HG03103 (cell line): Measurements from ENCODE around the gene HMGCL.
A peak's percentile ranks its signal among the peaks of the same experiment; 100 is the strongest.

ENCODE experiments used
- ATAC-seq: cut with Tn5 transposase; IDR thresholded peaks from one replicate; pipeline ENCODE4 v1.9.1; 2021; ENCODE audit warnings: low read depth; ENCODE audit not compliant: unreplicated experiment

HMGCL gene

DNA sequence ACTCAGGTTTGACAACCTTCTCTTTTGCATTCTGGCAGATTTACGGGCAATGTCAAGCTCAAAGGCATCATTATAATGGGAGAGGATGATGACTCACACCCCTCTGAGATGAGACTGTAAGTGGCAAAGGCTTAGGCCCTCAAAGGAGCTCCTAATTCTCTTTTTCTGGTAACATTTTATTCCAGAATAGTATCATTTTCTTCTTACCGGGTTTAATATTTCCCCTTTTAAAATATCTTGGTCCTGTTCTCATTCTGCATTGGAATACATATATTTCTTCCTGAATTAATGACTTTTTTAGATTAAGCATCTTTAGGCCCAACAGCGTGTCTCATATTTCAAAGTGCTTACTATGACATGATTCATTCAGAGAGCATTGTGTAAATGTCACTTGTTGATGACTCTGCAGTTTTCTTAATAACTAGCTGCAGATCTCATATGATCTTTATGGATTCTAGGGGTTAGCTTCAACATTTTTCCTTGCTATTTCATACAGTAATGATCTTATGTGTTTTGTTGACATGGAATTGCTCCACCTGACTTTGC is 45.3 kb downstream of the HMGCL start:
- ATAC-seq = no peak

DNA sequence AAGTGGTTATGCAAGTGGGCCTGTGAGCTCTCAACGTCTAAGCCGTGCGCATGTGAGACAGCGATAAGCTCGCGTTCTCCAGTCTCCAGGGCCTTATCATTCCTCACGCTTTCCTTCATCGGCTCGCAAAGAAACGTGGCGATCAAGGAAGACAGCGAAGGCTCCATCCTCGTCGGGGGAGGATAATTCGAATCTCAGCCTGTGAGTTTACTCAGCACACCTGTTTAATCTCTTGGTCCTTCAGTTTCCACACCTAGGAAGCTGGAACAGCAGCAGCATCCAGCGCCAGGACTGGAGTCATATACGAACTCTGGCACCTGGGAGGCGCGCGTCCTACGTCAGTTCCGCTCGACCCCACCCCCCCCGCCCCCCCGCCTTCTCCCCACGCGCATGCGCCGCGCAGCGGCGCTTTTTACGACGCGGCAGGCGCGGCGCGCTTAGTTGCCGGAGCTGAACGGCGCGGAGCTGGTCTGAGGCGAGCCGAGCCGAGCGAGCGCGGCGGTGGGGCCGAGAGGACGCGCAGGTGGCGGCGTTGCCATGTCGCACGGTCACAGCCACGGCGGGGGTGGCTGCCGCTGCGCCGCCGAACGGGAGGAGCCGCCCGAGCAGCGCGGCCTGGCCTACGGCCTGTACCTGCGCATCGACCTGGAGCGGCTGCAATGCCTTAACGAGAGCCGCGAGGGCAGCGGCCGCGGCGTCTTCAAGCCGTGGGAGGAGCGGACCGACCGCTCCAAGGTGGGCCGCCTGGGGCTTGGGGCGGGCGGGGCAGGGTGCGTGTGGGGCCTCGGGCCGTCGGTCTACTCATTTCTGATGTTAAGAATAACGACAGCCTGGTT is 47.0 kb downstream of the HMGCL start, which contains the start of gene PITHD1:
Gene PITHD1 (plus strand): TSS at position 440 of the 836 bp plus-strand sequence. CDS start 98 bp downstream, at position 538.
- ATAC-seq = peak; percentile 62

DNA sequence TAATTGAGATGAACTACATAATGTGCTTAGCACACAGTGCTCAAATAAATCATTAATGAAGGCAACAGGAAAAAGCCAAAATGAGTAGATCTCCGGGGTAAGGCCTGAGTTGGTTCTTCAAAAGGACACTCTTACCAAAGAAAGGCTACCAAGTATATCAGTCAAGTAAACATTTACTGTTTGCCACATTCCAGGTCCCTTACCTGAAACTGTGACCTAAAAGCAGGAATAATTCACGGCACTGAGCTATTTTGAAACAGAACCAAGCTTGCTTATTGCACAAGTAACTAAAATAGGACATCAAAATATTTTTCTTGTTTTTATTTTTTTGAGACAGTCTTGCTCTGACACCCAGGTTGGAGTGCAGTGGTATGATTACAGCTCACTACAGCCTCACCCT is 49.0 kb downstream of the HMGCL start:
- ATAC-seq = no peak

DNA sequence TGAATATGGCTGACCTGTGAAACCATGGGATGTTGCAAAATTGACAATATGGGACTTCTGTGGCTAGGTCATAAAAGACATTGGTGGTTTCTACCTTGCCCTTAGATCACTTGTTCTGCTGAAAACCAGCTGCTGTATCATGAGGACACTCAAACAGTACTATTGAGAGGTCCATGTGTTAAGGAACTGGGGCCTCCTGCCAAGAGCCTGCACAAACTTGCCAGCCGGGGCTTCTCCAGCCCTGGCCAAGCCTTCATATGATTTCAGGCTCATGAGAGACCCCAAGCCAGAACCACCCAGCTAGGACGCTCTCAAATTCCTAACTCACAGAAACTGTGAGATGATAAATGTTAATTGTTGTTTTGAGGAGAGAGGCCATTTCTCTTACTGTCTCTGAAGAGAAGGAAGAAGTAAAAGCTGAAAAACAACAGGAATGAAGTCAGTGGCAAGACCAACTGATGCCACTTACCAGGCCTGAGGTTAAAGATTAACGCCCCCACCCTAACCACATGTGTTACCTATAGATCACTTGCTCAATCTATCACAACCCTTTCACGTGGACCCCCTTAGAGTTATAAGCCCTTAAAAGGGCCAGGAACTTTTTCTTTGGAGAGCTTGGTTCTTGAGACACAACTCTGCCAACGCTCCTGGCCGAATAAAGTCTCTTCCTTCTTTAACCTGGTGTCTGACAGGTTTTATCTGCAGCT is 50.9 kb downstream of the HMGCL start:
- ATAC-seq = no peak

DNA sequence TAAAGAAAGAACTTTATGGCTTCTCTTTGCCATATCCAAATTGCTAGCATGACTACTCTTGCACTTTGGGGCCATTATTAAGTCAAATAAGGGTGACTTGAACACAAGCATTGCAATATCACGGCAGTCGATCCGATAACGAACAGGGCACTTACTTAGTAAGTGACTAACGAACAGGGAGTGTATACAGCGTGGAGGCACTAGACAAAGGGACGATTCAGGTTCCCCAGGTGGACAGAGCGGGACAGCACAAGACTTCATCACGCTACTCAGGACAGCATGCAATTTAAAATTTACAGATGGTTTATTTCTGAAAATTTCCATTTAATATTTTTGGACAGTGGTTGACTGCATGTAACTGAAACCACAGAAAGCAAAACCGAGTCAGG is 52.4 kb downstream of the HMGCL start:
- no peak for ATAC-seq

DNA sequence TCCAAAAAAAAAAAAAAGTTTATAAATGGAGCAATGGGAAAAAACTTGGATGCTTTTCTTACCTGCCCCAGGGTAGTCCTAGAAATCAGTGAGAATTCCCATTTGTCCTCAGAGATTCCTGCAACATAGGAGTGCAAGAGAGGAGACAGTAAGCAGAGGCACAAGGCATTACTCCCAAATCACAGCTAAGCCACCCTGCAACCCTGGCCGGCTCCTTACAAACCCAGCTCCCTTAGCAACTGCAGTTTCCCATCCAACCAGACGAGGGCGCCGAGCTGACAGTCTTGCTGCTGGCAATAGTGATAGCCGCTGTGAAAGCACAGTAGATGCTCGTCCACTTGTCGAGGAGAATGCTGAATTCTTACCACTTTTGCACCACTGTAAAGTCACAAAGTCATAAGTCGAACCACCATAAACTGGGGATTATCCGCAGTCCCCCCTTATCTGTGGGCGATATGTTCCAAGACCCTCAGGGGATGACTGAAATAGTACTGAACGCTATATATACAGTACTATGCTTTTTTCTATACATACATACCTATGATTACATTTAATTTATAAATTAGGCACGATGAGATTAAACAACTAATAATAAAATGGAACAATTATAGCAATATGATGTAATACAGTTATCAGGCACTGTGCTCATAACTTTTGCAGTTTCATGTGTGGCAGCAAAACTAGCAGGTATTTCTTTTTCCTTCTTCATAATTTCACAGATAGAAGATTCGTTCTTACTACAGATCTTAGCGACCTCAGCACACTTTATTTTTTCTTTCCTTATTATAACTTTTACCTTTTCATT is 53.0 kb downstream of the HMGCL start:
- ATAC-seq = peak; percentile 52

DNA sequence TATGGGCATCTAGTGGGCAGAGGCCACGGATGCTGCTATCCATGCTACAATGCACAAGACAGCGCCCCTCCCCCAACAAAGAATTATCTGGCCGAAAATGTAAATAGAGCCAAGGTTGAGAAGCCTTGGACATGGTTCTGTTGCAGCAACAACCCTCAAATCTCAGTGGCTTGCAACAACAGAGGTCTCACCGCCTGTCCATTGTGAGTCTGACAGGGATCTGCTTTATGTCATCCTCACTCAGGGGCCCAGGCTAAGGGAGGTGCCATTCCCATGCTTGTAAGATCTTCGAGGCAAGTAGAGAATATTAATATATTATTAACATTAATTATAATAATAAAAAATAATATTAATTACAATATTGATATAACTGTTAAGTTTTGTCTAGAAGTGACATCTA is 56.5 kb downstream of the HMGCL start:
- ATAC-seq = no peak

DNA sequence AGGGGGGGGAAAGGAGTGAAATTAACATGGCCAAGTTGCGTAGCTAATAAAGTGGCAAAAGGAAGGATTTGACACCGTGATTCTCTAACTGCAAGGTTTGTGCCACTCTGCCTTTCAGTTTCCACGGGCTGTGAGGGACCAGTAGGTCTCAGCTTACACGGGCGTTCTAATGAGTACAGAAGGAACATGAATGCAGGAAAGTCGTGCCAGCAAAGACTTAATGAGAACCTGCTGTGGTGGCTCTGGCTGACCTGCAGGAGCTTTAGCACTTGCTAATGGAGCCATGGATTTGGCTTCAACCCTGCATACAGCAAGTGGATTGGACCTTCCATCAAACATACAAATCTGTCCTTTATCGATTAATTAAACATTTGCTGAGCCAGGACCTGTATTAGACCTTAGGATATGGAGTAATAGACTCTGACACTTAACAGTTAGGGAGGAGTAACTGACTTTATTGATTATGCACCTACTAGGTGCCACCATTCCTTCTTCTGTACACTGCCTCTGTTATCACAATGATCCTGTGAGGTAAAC is 62.1 kb downstream of the HMGCL start:
- ATAC-seq = no peak

DNA sequence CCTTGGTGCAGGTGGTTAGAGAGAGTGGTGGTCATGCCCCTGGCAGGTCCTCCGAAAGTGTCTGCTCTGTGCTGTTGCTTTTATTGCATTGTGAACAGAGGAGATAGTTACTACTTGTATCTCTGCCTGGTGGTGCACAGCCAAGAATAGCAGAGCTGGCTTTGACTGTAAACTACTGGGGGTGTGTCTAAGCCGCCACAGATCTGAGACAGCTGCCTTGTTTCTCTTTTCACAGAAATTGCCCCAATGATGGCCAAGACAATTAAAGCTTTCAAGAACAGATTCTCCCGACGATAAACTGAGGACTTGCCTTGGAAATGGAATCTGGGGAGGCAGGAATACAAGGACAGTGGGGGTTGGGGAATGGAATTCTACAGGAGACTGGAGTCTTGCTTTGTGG is 66.0 kb downstream of the HMGCL start:
- no peak for ATAC-seq

DNA sequence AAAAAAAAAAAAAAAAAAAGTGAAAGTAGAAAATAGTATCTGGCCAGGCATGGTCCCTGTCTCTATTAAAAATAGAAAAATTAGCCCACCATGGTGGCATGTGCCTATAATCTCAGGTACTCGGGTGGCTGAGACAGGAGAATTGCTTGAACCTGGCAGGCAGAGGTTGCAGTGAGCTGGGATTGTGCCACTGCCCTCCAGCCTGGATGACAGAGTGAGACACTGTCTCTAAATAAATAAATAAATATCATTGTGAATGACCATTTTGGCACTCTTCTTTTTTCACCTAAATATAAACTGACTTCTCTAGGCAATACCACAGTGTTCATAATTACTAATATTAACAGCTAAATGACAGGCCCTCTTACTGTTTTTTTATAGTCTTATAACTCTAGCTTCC is 67.4 kb downstream of the HMGCL start:
- ATAC-seq = no peak

DNA sequence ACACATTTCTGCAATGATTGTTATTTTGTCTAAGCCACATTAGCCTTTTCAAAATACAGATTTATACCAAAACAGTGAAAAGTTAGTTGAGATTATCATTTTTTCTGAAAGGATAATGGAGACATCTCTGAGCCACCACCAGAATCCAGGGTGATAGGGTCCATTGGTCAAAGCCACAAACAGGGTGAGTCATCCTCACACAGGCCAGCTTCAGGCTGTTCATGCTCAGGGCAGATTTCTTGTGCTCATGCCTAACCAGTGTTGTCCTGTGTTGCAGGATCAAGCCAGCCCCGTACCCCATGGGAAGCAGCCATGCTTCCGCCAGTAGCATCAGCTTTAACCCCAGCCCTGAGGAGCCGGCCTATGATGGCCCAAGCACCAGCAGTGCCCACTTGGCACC is 68.6 kb downstream of the HMGCL start:
- ATAC-seq = no peak

DNA sequence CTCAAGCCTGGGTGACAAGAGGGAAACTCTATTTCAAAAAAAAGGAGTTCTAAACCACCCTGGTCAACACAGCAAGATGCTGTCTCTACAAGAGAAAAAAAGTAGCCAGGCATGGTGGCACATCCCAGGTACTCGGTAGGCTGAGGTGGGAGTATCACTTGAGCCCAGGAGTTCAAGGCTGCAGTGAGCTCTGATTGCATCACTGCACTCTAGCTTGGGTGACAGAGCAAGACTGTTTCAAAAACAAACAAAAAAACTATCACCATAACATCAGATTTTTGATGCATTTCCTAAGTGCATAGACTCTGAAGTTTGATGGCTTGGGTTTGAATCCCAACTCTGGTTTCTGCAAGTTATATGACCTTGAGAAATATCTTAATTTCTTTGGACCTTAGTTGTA is 72.3 kb downstream of the HMGCL start:
- ATAC-seq = no peak
